Stimulated activated CD8-positive, alpha-beta memory T cell treated with anti-CD3 and anti-CD28 coated beads, Interleukin-15, amount 100 ng/mL, for 1 hour (primary cell): ENCODE results near the gene TRIM44.

ENCODE experiments used
- DNase-seq: peaks from one replicate; pipeline ENCODE4 v3.0.0-alpha.2; 2020; ENCODE audit warnings: low read depth

The TRIM44 gene, protein sequence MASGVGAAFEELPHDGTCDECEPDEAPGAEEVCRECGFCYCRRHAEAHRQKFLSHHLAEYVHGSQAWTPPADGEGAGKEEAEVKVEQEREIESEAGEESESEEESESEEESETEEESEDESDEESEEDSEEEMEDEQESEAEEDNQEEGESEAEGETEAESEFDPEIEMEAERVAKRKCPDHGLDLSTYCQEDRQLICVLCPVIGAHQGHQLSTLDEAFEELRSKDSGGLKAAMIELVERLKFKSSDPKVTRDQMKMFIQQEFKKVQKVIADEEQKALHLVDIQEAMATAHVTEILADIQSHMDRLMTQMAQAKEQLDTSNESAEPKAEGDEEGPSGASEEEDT

DNA sequence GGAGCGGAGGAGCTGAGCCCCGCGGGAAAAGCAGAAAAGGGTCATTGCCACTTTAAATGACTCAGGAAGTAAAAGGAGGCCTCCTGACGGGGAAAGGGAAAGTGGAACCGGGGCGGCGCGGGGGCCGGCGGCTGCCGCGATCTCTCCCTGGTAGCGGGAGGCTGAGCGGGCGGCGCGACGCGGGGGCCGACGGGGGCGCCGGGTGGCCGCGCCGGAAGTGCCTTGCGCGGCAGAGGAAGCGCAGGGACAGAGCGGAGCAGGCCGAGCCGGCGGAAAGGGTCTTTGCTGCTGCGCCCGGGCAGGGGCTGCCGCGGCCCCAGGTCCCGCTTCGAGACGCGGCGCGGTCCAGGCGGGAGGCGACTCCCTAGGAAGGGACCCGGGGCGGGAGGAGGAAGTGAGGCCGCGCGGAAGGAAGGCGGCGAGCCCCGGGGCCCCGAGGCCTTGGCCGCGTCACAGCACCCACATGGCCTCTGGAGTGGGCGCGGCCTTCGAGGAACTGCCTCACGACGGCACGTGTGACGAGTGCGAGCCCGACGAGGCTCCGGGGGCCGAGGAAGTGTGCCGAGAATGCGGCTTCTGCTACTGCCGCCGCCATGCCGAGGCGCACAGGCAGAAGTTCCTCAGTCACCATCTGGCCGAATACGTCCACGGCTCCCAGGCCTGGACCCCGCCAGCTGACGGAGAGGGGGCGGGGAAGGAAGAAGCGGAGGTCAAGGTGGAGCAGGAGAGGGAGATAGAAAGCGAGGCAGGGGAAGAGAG, at the start of gene TRIM44:
Gene TRIM44 (plus strand): TSS at position 127 of the 759 bp plus-strand sequence. CDS start 337 bp downstream, at position 464.
- peak; percentile 52 for DNase-seq

DNA sequence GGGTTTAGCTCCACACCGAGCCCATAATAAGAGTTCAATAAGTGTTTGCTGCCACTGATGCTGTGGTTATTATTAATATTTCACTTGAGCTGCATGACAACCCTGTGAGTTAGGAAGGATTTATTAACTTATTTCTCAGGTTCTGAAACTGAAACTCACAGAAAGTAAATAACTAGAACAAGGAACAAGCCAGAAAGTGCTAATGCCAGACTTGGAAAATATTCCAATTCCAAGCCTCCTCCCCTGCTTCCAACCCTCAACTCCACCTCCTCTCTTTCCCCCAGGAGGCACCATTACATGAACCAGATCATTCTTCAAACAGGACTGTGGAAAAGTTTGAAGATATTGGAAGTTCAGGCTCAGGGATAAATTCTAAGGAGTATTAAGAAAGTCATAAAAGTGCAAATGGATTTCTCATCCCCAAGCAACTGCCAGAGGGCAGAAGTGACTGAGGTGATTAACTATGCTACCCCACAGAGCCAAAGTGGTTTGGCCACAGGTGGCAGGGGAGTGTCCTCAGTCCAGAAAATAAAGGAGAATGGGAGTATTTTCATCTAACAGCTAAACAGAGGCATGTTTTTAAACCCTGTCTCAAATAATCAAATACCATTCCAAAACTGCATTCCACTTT, 47.5 kb upstream of the TRIM44 start:
- DNase-seq = no peak

DNA sequence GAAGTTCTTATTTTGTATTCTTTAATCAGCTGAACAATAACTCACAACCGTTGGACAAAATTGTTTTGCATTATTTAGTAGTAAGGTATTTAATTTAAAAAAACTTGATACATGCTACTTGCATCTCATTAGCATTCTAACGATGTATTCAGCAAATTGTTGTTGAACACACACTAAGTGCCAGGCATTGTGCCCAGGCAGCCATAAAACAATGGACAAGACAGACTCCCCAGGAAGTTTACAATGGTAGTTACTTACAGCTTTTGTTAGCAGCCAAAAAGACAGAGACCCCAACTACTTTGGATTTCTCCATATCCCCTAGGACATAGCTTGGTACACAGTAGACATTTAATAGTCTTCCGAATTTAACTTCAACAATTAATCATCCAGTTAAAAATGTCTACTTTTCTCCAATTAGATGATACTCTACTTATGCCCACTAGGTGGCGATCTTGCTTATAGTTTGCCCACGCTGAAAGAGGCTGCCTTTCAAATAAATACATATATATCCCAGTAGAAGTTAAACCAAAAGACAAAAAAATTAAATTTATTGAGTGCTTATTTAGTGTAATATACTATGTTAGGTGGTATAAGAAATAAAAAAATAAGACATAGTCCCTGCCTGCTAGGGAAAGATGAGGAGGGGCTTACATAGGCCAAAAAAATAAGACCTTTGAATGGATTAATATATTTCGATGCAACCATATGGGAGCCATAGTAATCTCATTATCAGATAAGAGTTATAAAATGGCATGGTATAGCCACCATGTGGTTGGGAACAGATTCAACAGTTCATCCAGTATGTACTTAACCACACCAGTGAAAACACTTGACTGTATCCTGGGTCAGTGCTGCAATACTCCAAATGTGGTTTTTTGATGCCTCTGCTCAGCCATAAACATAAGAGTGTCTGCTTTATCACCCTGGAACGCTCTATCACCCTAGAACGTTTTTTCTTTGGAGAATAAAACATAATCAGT, 46.4 kb upstream of the TRIM44 start:
- no peak for DNase-seq

DNA sequence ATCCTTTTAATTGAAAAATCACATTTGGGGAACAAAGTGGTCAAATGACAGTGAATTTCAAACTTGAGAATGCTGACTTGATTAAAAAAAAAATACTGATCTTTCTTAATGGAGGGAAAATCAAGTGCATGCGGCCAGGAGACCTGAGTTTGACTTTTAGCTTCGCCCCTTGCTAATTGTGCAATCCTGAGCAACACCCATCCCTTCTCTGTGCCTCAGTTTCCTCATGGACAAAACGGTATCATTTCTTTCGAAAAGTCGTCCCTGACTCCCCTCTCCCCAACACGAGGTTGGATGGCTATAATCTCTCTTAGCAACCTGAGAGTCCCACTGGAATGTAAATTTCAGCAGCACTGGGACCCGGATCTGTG, 45.3 kb upstream of the TRIM44 start:
- no peak for DNase-seq

DNA sequence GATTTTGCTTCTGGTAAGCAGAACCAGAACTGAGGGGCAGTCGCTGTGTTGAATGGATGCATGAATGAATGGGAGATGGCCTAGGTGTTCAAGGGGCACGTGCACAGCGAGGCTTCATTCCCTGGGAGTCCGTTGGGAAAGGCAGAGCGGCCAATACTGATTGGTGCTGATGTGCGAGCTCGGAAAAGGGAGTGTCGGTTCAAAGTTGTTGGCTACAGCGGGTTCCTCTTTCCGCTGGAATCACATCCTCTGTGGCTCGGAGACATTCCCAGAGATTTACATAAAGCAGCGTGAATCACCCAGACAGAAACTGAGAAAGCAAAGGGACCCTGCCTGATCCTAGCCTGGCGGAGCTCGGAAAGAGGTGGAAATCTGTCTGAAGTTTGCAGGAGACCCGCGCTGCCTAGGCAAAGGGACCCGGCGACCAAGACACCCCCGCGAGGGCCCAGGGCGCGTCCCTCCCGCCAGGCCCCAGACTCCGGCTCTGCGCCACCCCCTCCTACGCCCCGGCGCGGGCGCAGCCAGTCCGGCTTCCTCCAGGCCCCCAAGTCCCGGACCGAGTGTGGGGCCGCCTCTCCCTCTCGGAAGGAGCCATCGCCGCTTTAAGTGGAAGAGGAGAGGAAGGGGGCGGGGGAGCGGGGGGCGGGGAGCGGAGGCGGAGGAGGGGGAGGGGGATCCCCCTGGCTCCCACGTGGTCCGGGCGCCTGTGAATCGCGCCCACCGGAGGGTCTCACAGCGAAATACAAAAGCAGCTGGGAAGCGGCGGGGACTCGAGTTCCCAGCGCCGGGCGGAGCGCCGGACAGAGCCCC, 44.7 kb upstream of the TRIM44 start, which contains the start of gene FJX1:
Gene FJX1 (plus strand): TSS at position 774 of the 810 bp plus-strand sequence. CDS start 177 bp downstream, outside the sequence.
- no peak for DNase-seq

DNA sequence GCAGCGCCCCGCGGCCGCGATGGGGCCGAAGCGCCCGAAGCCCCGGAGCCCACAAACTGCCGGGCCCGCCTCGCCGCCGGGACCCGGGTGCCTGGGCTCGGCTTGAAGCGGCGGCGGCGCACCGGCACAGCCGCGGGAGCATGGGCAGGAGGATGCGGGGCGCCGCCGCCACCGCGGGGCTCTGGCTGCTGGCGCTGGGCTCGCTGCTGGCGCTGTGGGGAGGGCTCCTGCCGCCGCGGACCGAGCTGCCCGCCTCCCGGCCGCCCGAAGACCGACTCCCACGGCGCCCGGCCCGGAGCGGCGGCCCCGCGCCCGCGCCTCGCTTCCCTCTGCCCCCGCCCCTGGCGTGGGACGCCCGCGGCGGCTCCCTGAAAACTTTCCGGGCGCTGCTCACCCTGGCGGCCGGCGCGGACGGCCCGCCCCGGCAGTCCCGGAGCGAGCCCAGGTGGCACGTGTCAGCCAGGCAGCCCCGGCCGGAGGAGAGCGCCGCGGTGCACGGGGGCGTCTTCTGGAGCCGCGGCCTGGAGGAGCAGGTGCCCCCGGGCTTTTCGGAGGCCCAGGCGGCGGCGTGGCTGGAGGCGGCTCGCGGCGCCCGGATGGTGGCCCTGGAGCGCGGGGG, 44.0 kb upstream of the TRIM44 start:
- DNase-seq = no peak

DNA sequence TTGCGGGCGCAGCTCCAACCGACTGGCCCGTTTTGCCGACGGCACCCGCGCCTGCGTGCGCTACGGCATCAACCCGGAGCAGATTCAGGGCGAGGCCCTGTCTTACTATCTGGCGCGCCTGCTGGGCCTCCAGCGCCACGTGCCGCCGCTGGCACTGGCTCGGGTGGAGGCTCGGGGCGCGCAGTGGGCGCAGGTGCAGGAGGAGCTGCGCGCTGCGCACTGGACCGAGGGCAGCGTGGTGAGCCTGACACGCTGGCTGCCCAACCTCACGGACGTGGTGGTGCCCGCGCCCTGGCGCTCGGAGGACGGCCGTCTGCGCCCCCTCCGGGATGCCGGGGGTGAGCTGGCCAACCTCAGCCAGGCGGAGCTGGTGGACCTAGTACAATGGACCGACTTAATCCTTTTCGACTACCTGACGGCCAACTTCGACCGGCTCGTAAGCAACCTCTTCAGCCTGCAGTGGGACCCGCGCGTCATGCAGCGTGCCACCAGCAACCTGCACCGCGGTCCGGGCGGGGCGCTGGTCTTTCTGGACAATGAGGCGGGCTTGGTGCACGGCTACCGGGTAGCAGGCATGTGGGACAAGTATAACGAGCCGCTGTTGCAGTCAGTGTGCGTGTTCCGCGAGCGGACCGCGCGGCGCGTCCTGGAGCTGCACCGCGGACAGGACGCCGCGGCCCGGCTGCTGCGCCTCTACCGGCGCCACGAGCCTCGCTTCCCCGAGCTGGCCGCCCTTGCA, 43.3 kb upstream of the TRIM44 start:
- DNase-seq = no peak

DNA sequence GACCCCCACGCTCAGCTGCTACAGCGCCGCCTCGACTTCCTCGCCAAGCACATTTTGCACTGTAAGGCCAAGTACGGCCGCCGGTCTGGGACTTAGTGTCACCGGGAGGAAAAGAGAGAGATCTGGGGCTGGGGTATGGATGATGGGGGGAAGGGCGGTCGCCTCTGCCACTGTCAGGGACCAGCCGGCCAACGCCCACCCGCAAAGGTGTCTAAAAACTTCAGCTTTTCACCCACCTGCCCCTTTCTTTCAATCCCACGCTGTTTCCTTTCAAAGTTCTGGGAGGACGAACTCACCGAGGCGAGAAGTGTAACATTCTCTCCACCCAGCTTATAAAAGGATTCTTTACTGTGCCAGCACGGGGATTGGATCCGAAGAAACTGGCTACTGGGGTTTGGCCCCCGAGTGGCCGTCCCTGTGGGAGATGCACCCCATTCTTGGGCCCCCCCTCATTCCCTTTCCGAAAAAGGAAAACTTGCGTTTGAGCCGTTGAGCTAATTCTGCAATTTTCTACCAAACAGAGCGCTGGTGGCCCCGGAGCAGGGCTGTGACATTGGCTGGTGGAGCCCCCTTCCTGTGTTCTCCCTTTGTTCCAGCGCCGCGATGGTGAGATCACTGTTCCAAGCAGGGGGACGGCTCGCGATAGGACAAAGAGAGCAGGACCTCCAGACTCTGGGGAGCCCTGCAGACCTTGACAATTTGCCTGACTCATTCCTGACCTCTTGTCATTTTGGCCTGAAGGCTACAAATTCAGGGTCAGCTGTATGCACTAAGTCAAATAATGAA, 42.5 kb upstream of the TRIM44 start:
- DNase-seq = no peak

DNA sequence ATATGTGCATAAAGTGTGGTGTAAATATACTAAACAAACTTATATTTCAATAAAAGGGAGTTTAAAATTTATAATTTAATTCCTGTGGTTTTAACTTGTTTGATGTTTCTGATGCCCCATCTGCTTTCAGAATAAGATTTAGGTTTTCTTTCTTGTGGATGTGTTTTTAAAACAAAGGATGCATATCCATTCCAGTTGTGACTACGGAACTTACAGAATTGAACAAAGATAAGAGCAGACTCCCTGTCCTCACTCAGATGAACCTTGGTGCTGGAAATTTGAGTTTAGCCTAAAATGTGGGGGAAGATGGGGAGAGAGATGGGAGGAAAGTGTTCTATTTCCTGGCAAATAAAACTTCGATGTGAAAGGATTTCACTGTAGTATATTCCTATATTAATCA, 41.8 kb upstream of the TRIM44 start:
- DNase-seq = no peak

DNA sequence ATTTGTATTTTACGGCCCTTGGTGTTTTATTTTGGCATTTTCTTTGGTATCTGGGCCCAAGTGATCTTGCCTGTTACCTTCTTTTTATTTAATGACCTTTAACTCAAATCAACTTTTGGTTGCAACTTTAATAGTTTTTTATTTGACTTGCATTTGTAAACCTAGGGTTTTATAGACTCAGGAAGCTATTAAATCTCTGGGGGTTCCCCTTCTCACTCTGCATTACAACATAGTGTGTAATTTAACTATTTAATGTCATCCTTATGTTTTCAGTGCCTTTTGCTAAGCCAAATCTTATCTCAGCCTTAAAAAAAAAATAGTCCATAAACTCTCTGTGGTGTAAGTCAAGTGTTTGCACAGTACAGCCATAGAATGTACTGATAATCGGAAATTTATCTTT, 41.0 kb upstream of the TRIM44 start:
- no peak for DNase-seq

DNA sequence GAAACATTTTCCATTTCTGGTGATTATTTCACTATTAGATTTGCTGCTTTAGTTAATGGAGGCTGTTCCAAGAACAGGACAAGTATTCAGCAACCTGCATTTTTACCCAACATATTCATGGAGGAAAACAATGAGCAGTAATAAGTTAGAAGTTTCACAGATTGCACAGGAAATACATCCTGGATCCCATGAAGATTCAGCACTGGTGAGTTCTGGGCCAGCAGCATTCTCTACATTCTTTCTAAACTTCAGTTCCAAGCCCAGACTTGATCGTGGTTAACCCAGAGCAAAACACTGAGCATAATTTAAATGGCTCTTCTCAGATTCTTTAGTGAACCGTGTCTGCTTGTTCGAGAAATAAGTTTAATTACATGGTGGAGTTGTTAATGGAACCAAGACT, 40.5 kb upstream of the TRIM44 start:
- DNase-seq = no peak

DNA sequence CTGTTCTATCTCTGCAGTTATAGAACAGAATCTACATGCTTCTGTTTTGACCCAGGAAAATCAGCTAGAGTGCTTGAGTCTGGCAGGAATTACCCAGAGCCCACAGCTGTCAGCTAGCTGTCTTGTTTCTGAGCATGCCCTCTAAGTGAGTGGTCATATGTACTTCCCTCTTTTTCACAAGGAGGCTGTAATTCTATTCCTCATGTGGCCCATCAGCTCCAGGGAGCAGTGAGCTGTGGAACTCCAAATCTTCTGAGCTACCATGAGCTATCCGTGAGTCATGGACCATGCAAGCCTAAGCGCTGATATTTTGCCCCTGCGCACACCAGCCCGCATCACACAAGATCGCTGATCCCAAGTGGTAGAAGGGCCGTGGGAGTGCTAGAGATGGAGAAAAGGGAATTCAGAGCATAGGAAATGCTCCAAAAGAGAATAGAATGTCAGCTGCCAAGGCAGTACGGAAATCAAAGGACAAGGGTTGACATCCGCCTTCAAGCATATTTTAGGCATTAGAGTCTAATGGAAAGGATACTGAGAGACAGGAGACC, 38.9 kb upstream of the TRIM44 start:
- DNase-seq = no peak

DNA sequence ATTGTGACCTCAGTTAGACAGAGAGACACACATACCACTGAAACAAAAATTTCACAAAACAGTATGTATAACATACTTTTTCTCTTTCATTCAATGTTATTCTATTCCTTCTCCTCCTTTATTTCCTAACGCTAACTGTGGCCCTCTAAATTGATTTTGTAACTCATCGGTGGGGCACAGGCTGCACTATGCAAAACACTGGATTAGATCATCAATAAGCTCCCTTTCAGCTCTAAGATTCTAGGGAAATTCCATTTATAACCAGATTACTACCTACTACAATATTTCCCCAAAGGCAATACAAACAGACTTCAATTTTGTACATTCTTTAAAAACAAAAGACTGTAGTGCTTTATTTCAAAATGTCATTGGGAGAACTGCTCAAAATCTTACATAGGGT, 38.3 kb upstream of the TRIM44 start:
- no peak for DNase-seq

DNA sequence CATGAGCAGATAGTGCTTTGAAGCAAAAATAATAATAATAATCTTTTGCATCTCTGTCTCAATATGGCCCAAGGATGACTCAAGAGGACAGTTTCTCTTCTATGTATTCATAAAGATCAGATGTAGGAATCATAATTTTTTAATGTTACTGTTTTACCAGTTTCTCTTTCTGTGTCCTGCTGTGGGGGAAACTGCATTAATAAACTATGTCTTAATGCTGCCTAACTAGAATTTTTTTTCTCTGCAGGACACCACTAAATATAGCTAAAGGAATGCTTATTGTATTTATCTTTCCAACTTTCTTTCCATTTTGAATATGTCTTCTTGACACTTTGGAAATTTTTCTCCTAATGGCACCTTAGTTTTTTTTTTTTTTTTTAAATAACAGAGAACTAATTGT, 37.8 kb upstream of the TRIM44 start:
- no peak for DNase-seq

DNA sequence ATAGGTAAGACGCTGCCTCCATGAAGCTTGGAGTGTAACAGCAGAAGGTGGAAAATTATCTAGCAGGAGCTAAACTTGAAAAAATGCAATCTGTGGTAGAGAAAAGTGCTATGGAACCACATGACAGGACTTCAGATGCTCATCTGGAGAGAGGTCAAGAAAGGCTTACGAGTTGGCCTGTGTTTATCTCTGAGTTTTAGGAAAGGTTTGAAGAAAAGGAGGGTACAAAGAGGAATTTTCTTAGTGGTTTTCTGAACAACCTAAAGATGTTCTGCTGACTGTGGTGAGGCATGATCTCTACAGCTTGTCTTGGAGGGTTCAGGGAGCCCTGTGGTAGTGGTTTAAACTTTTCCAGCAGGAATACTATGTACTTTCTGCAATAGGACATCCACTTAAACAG, 36.1 kb upstream of the TRIM44 start:
- no peak for DNase-seq

DNA sequence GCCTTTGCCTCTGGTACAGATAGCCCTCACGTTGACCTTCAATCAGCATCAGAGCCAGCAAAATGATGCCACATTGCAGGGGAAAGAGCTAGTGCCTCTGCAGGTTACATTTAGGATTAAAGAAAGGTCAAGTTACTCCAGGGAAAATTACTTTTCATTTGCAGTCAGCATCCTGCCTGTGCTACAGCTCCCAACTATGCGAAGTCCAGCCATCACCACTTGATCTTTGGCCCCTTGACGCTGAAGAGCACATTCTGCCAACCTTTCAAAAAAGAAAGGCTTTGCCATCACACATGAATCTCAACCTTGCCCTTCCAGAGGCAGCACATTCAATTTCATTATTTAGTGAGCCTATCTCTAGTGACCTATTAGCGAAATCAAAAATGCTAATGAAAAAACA, 33.1 kb upstream of the TRIM44 start:
- no peak for DNase-seq

DNA sequence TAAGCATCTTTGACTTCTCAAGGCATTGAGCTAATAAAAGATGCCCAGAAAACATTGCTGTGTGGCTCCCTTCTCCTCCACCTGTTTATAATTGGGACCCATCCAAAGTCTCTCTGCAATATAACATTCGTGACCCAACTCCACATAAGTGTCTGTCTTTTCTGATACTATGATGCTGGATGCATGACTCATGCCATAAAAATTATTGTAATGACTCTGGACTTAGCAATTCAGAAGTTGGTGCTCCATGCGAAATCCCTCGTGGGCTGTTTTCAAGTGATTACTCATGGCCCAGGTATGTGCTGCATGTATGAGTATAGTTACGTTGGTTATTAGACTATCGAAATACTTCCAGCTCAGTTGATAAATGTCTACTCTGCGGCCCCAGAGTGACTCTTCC, 32.7 kb upstream of the TRIM44 start:
- DNase-seq = no peak

DNA sequence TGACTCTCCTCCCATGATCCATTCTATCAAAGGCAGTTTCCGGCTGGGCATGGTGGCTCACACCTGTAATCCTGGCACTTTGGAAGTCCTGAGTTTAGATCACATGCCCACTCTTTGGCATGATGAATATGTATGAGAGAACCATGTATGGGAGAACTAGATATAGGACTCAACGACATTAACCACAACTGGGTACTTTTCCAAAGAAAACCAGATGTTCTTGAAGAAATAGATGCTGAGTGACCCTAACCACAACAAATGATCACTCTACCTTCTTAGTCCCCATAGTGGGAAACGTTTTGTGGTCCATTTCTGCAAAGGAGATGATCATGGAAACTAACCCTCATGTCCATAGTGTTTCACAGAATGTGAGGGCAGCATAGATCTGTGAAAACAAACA, 30.7 kb upstream of the TRIM44 start:
- DNase-seq = no peak

DNA sequence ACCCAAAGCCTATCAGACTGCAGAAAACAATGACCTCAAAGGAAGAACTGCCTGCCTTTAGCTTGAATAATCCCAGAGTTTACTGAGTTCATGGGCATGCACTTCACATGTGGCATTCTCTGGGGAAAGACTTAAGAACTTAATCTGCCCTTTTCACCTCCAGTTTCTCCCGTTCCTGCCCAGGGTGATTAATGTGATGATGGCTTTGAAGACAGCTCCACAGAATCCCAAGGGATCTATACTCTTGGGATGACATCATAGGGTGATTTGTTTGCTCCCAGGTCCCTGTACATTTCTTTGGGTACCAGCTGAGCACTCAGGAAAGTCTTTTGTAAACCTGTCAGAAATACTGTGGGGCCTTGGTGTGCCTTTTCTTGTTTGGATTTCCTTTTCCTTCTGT, 30.3 kb upstream of the TRIM44 start:
- DNase-seq = no peak
